H1 (cell line): ENCODE results near the gene TRIM59. TPM values are rescaled to one million over a fixed set of nuclear protein-coding genes. Genes with fewer than 3 reads are reported as not detected.

ENCODE experiments used
- BACH1 ChIP-seq: IDR thresholded peaks from 2 replicates; pipeline ENCODE4 v1.6.1; 2012; ENCODE audit warnings: low read length, improper control_type of control experiment
- BCL11A ChIP-seq, 2 experiments: IDR thresholded peaks; one replicate each; pipeline ENCODE4 v1.6.1; 2011; ENCODE audit warnings: low read depth in 2 of 2, low read length in 2 of 2, mild to moderate bottlenecking in 2 of 2
- BRCA1 ChIP-seq: IDR thresholded peaks from 2 replicates; pipeline ENCODE4 v1.6.1; 2012; ENCODE audit warnings: low read depth, low read length, improper control_type of control experiment
- CEBPB ChIP-seq: IDR thresholded peaks from 2 replicates; pipeline ENCODE4 v1.6.1; 2012; ENCODE audit warnings: low read depth, low read length
- EP300 ChIP-seq, 2 experiments: IDR thresholded peaks; 1 replicate in 1 of 2; 2 replicates in 1 of 2; pipeline ENCODE4 v1.6.1; 2011 to 2012; ENCODE audit warnings: low read depth in 2 of 2, low read length in 2 of 2, mild to moderate bottlenecking in 2 of 2, borderline replicate concordance in 1 of 2, inconsistent platforms in 1 of 2, moderate library complexity in 1 of 2
- FOSL1 ChIP-seq: IDR thresholded peaks from 2 replicates; pipeline ENCODE4 v1.6.1; 2011; ENCODE audit warnings: mild to moderate bottlenecking, low read depth, low read length, moderate library complexity; ENCODE audit not compliant: insufficient read depth
- JUN ChIP-seq: IDR thresholded peaks from 2 replicates; pipeline ENCODE4 v1.6.1; 2011; ENCODE audit warnings: low read depth, mild to moderate bottlenecking, improper control_type of control experiment, low read length
- SAP30 ChIP-seq: fragments of 300-600 bp; sonication (generic); IDR thresholded peaks from 2 replicates; pipeline ENCODE4 v1.7.1; 2012; ENCODE audit warnings: low read length, moderate library complexity, mild to moderate bottlenecking, inconsistent platforms; ENCODE audit not compliant: insufficient read depth, insufficient replicate concordance
- SIN3A ChIP-seq, 2 experiments: IDR thresholded peaks in 1 of 2; conservative IDR thresholded peaks in 1 of 2; 2 replicates each; pipeline ENCODE4 v1.6.1; 2011 to 2012; ENCODE audit warnings: low read length in 2 of 2, improper control_type of control experiment in 1 of 2, low read depth in 1 of 2, mild to moderate bottlenecking in 1 of 2
- polyA plus RNA-seq, 7 experiments: library from polyadenylated mRNA; depleted of rRNA in 3 of 7; stranded (reverse) in 5 of 7; unstranded in 2 of 7; fragments of >200 nt in 5 of 7; fragments of 200-250 nt in 2 of 7; gene quantifications; 1 replicate in 5 of 7; 2 replicates in 1 of 7; 4 replicates in 1 of 7; pipeline versions ENCODE4 v1.2.1 to v1.2.3, GENCODE V29; 2011 to 2013; ENCODE audit warnings: missing spikeins in 2 of 7, mixed read lengths in 2 of 7
- total RNA-seq: library from RNA; stranded (reverse); fragmentation: NEBNext Ultra II Directional; extraction: Animal tissue kit (Norgen Biotek cat#: 25700); gene quantifications from 2 replicates; pipeline ENCODE4 v1.2.1, GENCODE V29; 2021
- TF ChIP-seq, protein P1 (sequence below): fragments of 300-600 bp; sonication (generic); IDR thresholded peaks from 2 replicates; pipeline ENCODE4 v1.7.1; 2012; ENCODE audit warnings: low read length, moderate library complexity, mild to moderate bottlenecking, inconsistent platforms; ENCODE audit not compliant: insufficient replicate concordance
- TF ChIP-seq, protein P2 (sequence below): IDR thresholded peaks from 2 replicates; pipeline ENCODE4 v1.6.1; 2011; ENCODE audit warnings: low read depth, mild to moderate bottlenecking, low read length; ENCODE audit not compliant: insufficient read depth

The TRIM59 gene
- total and polyA plus RNA-seq, 2 of the 8 experiments (the other 6 are each of a cell fraction or from before 2014, with no cell fraction given): 11.6 to 53.4 TPM

DNA sequence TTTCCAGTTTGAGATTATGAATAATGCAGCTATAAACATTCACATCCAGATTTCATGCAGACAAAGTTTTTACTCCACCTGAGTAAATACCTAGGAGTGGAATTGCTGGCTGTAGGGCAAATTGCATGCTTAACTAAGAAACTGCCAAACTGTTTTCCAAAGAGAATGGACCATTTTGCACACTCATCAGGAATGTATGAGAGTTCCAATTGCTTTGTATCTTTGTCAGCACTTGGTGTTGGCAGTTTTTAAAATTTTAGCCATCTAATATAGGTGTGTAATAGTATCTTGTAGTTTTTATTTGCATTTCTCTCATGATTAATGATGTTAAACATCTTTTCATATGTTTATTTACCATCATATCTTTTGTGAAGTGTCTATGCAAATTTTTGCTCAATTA lies 40.6 kb upstream of the TRIM59 start (continued):
- TF ChIP-seq, protein P1, sequence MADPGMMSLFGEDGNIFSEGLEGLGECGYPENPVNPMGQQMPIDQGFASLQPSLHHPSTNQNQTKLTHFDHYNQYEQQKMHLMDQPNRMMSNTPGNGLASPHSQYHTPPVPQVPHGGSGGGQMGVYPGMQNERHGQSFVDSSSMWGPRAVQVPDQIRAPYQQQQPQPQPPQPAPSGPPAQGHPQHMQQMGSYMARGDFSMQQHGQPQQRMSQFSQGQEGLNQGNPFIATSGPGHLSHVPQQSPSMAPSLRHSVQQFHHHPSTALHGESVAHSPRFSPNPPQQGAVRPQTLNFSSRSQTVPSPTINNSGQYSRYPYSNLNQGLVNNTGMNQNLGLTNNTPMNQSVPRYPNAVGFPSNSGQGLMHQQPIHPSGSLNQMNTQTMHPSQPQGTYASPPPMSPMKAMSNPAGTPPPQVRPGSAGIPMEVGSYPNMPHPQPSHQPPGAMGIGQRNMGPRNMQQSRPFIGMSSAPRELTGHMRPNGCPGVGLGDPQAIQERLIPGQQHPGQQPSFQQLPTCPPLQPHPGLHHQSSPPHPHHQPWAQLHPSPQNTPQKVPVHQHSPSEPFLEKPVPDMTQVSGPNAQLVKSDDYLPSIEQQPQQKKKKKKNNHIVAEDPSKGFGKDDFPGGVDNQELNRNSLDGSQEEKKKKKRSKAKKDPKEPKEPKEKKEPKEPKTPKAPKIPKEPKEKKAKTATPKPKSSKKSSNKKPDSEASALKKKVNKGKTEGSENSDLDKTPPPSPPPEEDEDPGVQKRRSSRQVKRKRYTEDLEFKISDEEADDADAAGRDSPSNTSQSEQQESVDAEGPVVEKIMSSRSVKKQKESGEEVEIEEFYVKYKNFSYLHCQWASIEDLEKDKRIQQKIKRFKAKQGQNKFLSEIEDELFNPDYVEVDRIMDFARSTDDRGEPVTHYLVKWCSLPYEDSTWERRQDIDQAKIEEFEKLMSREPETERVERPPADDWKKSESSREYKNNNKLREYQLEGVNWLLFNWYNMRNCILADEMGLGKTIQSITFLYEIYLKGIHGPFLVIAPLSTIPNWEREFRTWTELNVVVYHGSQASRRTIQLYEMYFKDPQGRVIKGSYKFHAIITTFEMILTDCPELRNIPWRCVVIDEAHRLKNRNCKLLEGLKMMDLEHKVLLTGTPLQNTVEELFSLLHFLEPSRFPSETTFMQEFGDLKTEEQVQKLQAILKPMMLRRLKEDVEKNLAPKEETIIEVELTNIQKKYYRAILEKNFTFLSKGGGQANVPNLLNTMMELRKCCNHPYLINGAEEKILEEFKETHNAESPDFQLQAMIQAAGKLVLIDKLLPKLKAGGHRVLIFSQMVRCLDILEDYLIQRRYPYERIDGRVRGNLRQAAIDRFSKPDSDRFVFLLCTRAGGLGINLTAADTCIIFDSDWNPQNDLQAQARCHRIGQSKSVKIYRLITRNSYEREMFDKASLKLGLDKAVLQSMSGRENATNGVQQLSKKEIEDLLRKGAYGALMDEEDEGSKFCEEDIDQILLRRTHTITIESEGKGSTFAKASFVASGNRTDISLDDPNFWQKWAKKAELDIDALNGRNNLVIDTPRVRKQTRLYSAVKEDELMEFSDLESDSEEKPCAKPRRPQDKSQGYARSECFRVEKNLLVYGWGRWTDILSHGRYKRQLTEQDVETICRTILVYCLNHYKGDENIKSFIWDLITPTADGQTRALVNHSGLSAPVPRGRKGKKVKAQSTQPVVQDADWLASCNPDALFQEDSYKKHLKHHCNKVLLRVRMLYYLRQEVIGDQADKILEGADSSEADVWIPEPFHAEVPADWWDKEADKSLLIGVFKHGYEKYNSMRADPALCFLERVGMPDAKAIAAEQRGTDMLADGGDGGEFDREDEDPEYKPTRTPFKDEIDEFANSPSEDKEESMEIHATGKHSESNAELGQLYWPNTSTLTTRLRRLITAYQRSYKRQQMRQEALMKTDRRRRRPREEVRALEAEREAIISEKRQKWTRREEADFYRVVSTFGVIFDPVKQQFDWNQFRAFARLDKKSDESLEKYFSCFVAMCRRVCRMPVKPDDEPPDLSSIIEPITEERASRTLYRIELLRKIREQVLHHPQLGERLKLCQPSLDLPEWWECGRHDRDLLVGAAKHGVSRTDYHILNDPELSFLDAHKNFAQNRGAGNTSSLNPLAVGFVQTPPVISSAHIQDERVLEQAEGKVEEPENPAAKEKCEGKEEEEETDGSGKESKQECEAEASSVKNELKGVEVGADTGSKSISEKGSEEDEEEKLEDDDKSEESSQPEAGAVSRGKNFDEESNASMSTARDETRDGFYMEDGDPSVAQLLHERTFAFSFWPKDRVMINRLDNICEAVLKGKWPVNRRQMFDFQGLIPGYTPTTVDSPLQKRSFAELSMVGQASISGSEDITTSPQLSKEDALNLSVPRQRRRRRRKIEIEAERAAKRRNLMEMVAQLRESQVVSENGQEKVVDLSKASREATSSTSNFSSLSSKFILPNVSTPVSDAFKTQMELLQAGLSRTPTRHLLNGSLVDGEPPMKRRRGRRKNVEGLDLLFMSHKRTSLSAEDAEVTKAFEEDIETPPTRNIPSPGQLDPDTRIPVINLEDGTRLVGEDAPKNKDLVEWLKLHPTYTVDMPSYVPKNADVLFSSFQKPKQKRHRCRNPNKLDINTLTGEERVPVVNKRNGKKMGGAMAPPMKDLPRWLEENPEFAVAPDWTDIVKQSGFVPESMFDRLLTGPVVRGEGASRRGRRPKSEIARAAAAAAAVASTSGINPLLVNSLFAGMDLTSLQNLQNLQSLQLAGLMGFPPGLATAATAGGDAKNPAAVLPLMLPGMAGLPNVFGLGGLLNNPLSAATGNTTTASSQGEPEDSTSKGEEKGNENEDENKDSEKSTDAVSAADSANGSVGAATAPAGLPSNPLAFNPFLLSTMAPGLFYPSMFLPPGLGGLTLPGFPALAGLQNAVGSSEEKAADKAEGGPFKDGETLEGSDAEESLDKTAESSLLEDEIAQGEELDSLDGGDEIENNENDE: no peak
- no peak for TF ChIP-seq BACH1
- no peak for TF ChIP-seq BRCA1
- TF ChIP-seq BCL11A (IDR thresholded peaks at IDR 0.05; ENCODE audit: low read depth in 2 of 2, low read length in 2 of 2): no peak
- no peak for TF ChIP-seq CEBPB
- no peak for TF ChIP-seq SIN3A (conservative IDR thresholded peaks at IDR 0.05 in 1 of 2, IDR thresholded peaks at IDR 0.05 in 1 of 2; ENCODE audit: low read depth in 1 of 2, low read length in 2 of 2)
- TF ChIP-seq, protein P2, sequence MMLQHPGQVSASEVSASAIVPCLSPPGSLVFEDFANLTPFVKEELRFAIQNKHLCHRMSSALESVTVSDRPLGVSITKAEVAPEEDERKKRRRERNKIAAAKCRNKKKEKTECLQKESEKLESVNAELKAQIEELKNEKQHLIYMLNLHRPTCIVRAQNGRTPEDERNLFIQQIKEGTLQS: no peak
- TF ChIP-seq SAP30: no peak
- TF ChIP-seq JUN: no peak
- TF ChIP-seq EP300 (IDR thresholded peaks at IDR 0.05; ENCODE audit: borderline replicate concordance in 1 of 2, low read depth in 2 of 2, low read length in 2 of 2): no peak
- TF ChIP-seq FOSL1: no peak
